AG04450 (cell line): ENCODE results near the gene KANTR. TPM values are rescaled to one million over a fixed set of nuclear protein-coding genes. Genes with fewer than 3 reads are reported as not detected.

Experiments
- CTCF ChIA-PET: fragments of 300-600, 350-600 bp; formaldehyde crosslinking; extraction: SDS; loops from one replicate; lab custom pipeline; 2022; ENCODE audit warnings: antibody characterized with exemption, inconsistent platforms; lab: Charles Lee
- POLR2A ChIA-PET: fragments of 350-600 bp; formaldehyde crosslinking; extraction: SDS; loops from one replicate; lab custom pipeline; 2021; ENCODE audit warnings: antibody characterized with exemption, inconsistent platforms; lab: Yijun Ruan, JAX
- DNase-seq: peaks from one replicate; pipeline ENCODE4 v3.0.0-alpha.2; 2011; ENCODE audit warnings: low read depth, low spot score
- H3K27ac ChIP-seq: one replicate; pipeline ENCODE4 v1.5.1; 2012; ENCODE audit warnings: low read depth, low read length, control low read depth
- H3K27me3 ChIP-seq: one replicate; pipeline ENCODE4 v1.6.0; 2012; ENCODE audit warnings: low read length; ENCODE audit not compliant: control insufficient read depth, insufficient read depth
- H3K4me3 ChIP-seq: 2 replicates; pipeline ENCODE4 v1.5.1; 2011; ENCODE audit warnings: mild to moderate bottlenecking, low read depth, low read length, control low read depth
- H3K9me3 ChIP-seq: 2 replicates; pipeline ENCODE4 v1.5.1; 2012; ENCODE audit warnings: low read length; ENCODE audit not compliant: control insufficient read depth, insufficient read depth
- polyA plus RNA-seq: library from polyadenylated mRNA; depleted of rRNA; stranded (reverse); fragments of >200 nt; gene quantifications from 2 replicates; pipeline ENCODE4 v1.2.3, GENCODE V29; 2011
- TF ChIP-seq, protein P1 (sequence below): IDR thresholded peaks from 2 replicates; pipeline ENCODE4 v1.5.1; 2011; ENCODE audit warnings: low read depth, low read length, control low read depth, inconsistent platforms

The KANTR gene
- polyA plus RNA-seq, 1 experiment = 3.8 TPM

DNA sequence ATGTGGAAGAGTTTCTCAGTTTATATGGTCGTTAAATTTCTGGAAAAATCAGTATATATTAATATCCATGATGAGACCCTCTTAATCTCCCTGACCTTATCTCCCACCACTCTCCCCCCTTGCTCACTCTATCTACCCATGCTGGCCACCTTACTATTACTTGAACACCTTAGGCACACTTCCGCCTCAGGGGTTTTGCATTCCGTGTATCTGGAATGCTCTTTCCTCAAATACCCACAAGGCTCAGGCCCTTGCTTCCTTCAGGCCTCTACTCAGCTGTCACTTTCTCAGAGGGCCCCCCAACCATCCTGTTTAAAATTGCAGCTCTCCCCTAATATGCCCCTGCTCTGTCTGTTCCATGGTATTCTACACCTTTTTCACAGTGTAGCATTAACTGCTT lies 1.9 kb downstream of the KANTR start:
- ChIA-PET POLR2A (no interaction called here), CTCF (no interaction called here)
- H3K4me3 ChIP-seq = no peak overlapping the region
- H3K27me3 ChIP-seq = no peaks in the 10 kb centered on the region
- TF ChIP-seq, protein P1, sequence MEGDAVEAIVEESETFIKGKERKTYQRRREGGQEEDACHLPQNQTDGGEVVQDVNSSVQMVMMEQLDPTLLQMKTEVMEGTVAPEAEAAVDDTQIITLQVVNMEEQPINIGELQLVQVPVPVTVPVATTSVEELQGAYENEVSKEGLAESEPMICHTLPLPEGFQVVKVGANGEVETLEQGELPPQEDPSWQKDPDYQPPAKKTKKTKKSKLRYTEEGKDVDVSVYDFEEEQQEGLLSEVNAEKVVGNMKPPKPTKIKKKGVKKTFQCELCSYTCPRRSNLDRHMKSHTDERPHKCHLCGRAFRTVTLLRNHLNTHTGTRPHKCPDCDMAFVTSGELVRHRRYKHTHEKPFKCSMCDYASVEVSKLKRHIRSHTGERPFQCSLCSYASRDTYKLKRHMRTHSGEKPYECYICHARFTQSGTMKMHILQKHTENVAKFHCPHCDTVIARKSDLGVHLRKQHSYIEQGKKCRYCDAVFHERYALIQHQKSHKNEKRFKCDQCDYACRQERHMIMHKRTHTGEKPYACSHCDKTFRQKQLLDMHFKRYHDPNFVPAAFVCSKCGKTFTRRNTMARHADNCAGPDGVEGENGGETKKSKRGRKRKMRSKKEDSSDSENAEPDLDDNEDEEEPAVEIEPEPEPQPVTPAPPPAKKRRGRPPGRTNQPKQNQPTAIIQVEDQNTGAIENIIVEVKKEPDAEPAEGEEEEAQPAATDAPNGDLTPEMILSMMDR = no peak
- H3K9me3 ChIP-seq = no peaks in the 10 kb centered on the region
- DNase-seq = no peak
- H3K27ac ChIP-seq = no peak overlapping the region

DNA sequence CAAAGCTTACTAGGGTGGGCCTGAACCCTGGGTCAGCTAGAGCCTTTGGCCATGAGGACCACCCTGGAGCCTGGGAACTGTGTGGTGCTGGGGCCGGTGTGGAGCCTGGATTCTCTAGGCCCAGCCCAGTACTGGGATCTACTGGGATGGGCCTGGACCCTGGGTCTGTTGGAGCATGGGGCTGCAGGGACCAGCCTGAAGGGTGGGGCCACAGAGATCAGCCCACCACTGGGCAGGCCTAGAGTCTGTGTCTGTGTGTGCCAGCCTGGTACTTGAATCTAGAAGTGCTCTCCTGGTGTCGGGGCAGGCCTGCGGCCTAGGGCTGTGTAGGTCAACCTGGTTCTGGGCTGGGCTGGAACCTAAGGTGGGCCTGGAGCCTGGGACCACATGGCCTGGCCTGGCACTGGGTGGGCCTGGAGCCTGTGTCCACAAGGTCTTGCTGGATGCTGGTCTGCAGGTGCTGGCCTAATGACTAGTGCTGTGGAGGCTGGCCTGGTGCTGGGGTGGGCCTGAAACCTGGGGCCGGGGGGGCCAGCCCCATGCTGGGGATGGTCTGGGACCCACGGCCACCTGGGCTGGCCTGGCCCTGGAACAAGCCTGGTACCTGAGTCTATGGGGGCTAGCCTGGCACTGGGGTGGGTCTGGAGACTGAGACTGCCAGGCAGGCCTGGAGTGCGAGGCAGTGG lies 21.1 kb downstream of the KANTR start:
- Histone ChIP-seq H3K4me3 (no peak overlapping the region), H3K9me3 (no peaks in the 10 kb centered on the region), H3K27ac (no peak overlapping the region), H3K27me3 (no peaks in the 10 kb centered on the region)
- no peak for DNase-seq
- ChIA-PET CTCF (no interaction called here), POLR2A (no interaction called here)
- TF ChIP-seq, protein P1 = no peak

DNA sequence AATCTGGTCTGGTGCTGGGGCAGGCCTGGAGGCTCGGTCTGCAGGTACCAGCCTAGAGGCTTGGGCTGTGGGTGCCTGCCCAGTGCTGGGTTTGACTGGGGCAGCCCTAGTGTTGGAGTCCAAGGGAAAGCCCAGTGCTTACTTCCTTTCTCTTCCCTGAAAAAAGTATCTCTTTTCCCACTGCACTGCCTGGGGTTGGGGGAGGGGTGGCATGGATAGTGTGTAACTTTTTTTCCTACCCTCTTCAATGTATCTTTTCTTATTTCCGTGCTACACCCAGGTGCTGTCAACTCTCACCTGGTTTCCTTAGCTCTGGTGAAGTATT lies 21.6 kb downstream of the KANTR start:
- no peak overlapping the region for H3K4me3 ChIP-seq
- H3K9me3 ChIP-seq = no peaks in the 10 kb centered on the region
- POLR2A ChIA-PET = no interaction called here
- DNase-seq = no peak
- TF ChIP-seq, protein P1 = no peak
- no peaks in the 10 kb centered on the region for H3K27me3 ChIP-seq
- no peak overlapping the region for H3K27ac ChIP-seq
- CTCF ChIA-PET = no interaction called here

DNA sequence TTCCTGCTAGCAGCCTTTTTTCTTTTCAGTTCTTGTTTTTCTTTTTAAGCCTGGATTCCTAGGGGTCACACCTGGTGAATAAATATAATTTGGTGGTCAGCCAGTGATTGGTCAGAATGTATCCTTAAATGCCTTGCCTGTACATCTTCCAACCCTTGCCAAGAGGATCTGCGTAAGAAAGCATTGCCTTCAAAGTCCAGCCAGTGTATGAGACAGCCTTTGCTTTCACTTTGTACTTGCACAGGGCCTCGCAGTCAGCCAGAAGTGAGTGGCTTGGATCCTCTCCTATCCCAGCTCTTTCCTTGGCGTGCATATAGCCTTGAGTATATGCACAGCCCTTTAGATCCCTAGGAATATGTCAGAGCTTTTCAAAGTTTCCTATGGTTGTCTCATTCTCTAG lies 22.2 kb downstream of the KANTR start:
- no peak for DNase-seq
- Histone ChIP-seq H3K27me3 (no peaks in the 10 kb centered on the region), H3K9me3 (no peaks in the 10 kb centered on the region), H3K4me3 (no peak overlapping the region), H3K27ac (no peak overlapping the region)
- TF ChIP-seq, protein P1 = no peak
- POLR2A ChIA-PET = no interaction called here
- CTCF ChIA-PET = no interaction called here

DNA sequence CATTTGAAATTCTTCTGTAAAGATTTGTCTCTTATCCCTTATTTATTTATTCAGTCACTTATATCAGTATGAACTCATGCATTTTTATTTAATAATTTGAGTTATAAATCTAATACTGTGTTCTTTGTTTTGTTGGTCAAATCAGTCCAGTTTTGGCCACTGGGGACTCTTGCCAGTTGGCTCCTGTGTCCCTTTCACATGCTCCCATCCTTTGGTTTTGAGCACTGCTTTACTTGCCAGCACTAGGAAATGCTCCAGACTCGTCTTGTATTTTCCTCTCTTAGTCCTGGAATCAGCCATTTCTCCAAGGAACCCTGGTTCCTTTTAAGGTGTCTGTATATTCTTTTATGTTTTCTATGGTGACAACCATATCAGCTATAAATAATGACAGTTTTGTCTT lies 28.1 kb downstream of the KANTR start:
- CTCF ChIA-PET = no interaction called here
- DNase-seq = no peak
- POLR2A ChIA-PET = no interaction called here
- H3K27ac ChIP-seq = no peak overlapping the region
- no peak overlapping the region for H3K4me3 ChIP-seq
- no peaks in the 10 kb centered on the region for H3K9me3 ChIP-seq
- no peaks in the 10 kb centered on the region for H3K27me3 ChIP-seq
- TF ChIP-seq, protein P1 = no peak
